Measurements from ENCODE around the gene UBXN2A. TPM values are rescaled to one million over a fixed set of nuclear protein-coding genes. Genes with fewer than 3 reads are reported as not detected.

Gene UBXN2A
- total RNA-seq, 1 experiment from 2014 or later = 12.0 TPM

DNA sequence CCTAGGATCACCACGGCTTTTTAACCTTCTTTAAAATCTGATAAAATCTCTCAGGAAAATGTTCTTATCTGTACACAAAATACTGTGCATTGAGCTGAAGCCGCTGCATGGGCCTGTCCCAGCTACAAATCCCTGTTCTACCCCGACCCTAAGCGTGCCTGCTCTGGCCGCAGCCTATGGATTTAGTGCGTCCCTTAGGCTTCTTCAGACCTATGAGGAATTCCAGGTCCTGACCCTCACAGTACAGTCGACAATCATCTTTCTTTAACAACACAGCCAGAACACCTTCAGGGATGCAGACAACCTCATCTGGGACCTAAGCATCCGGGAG lies 107.4 kb downstream of the UBXN2A start:
- DNase-seq = no peak
- Histone ChIP-seq H3K4me2 (ENCODE audit: low read depth, low read length, poor library complexity, severe bottlenecking) (peak overlapping the region; percentile 99), H3K36me3 (ENCODE audit: insufficient read depth, low read length) (no peaks in the 10 kb centered on the region), H3K79me2 (ENCODE audit: low read length) (peaks cover 42% of the 10 kb centered on the region), H3K27me3 (ENCODE audit: low read length) (no peaks in the 10 kb centered on the region), H3K9ac (ENCODE audit: low read length) (peak overlapping the region; percentile 43), H3K9me2 (replicated peaks; ENCODE audit: insufficient read depth, low read length) (no peaks in the 10 kb centered on the region), H2AFZ (ENCODE audit: low read length) (peak overlapping the region; percentile 66), H3K4me3 (ENCODE audit: low read length) (peak overlapping the region; percentile 44; the same call in 1 of the 2 replicates), H3K9me3 (ENCODE audit: low read length) (no peaks in the 10 kb centered on the region), H3K4me1 (ENCODE audit: low read length) (peaks cover 32% of the 10 kb centered on the region), H4K20me1 (ENCODE audit: insufficient read depth, low read depth, low read length) (no peaks in the 10 kb centered on the region), H3K27ac (ENCODE audit: low read length) (no peak overlapping the region)

DNA sequence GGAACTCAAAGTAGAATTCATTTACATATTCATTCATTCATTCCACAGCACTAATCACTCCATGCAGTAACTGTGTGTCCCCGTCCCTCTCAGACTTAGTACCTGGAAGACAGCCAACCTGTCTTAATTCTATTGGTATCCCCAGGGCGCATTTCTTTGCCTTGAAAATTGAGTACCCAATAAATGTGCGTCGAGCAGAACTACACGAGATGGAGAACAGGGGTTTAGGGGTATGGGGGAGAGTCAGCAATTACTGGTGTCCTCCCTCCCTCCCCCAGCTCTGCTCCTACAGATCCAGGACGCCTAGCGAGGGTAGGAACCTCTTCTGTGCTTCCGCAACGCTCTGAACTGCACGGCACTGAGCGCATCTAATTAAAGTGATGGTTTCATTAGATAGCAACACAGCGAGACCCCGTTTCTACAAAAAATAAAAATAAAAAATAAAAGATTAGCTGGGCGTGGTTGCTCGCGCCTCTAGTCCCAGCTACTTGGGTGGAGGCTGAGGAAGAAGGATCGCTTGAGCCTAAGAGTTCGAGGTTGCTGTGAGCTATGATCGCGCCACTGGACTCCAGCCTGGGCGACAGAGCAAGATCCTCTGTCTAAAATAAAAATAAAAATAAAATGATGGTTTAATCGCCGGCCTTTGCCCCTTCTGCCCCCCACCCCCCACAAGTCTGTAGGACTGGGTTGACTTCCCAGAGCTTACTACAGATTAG lies 108.7 kb downstream of the UBXN2A start:
- H3K27ac ChIP-seq (ENCODE audit: low read length) = no peak overlapping the region
- H3K4me2 ChIP-seq (ENCODE audit: low read depth, low read length, poor library complexity, severe bottlenecking) = peak overlapping the region; percentile 99
- H3K9ac ChIP-seq (ENCODE audit: low read length) = peak overlapping the region; percentile 59
- DNase-seq = peak; percentile 80
- no peaks in the 10 kb centered on the region for H3K27me3 ChIP-seq (ENCODE audit: low read length)
- H3K36me3 ChIP-seq (ENCODE audit: insufficient read depth, low read length) = no peaks in the 10 kb centered on the region
- H3K9me2 ChIP-seq (replicated peaks; ENCODE audit: insufficient read depth, low read length) = no peaks in the 10 kb centered on the region
- H3K4me3 ChIP-seq (ENCODE audit: low read length) = peak overlapping the region; percentile 61
- H4K20me1 ChIP-seq (ENCODE audit: insufficient read depth, low read depth, low read length) = no peaks in the 10 kb centered on the region
- H3K9me3 ChIP-seq (ENCODE audit: low read length) = no peaks in the 10 kb centered on the region
- H3K79me2 ChIP-seq (ENCODE audit: low read length) = peaks cover 31% of the 10 kb centered on the region
- peaks cover 32% of the 10 kb centered on the region for H3K4me1 ChIP-seq (ENCODE audit: low read length)
- H2AFZ ChIP-seq (ENCODE audit: low read length) = peak overlapping the region; percentile 25

DNA sequence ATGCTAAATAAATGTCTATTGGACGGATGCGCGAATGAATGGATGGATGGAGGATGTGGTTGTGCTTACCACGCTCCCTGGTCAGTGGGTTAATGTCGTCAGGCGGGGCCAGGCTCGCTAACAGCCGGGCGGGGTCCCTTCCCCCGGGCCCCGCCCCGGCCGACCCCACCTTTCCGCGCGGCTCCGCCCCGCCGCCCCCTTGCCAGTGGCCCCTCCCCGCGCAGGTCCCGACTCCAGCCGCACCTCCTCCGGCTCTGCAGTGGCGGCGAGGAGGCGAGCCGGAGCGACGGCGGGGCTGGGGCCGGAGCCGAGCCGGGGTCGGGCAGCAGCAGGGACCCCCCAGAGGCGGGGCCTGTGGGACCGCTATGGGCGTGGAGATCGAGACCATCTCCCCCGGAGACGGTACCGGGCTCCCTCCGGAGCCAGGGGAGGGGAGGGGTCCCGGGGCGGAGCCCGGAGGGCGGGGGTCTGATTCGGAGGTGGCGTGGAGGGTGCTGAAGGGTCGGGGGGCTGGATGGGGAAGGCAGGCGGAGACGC lies 109.3 kb downstream of the UBXN2A start, which contains the start of gene FKBP1B:
FKBP1B (plus strand) TSS at position 257 of the 537 bp plus-strand sequence; CDS start at position 366, 109 bp downstream.
- H2AFZ ChIP-seq (ENCODE audit: low read length) = peak within 1 kb of the TSS; percentile 25
- DNase-seq = peak; percentile 85
- no peaks in the 10 kb centered on the region for H3K36me3 ChIP-seq (ENCODE audit: insufficient read depth, low read length)
- H3K79me2 ChIP-seq (ENCODE audit: low read length) = peaks cover 25% of the 10 kb centered on the region
- H3K9me2 ChIP-seq (replicated peaks; ENCODE audit: insufficient read depth, low read length) = no peaks in the 10 kb centered on the region
- H3K4me3 ChIP-seq (ENCODE audit: low read length) = peak within 1 kb of the TSS; percentile 61
- H3K27me3 ChIP-seq (ENCODE audit: low read length) = no peaks in the 10 kb centered on the region
- no peaks in the 10 kb centered on the region for H3K9me3 ChIP-seq (ENCODE audit: low read length)
- H3K9ac ChIP-seq (ENCODE audit: low read length) = peak within 1 kb of the TSS; percentile 59
- no peaks in the 10 kb centered on the region for H4K20me1 ChIP-seq (ENCODE audit: insufficient read depth, low read depth, low read length)
- peak within 1 kb of the TSS; percentile 99 for H3K4me2 ChIP-seq (ENCODE audit: low read depth, low read length, poor library complexity, severe bottlenecking)
- no peak within 1 kb of the TSS for H3K27ac ChIP-seq (ENCODE audit: low read length)
- peaks cover 32% of the 10 kb centered on the region for H3K4me1 ChIP-seq (ENCODE audit: low read length)

DNA sequence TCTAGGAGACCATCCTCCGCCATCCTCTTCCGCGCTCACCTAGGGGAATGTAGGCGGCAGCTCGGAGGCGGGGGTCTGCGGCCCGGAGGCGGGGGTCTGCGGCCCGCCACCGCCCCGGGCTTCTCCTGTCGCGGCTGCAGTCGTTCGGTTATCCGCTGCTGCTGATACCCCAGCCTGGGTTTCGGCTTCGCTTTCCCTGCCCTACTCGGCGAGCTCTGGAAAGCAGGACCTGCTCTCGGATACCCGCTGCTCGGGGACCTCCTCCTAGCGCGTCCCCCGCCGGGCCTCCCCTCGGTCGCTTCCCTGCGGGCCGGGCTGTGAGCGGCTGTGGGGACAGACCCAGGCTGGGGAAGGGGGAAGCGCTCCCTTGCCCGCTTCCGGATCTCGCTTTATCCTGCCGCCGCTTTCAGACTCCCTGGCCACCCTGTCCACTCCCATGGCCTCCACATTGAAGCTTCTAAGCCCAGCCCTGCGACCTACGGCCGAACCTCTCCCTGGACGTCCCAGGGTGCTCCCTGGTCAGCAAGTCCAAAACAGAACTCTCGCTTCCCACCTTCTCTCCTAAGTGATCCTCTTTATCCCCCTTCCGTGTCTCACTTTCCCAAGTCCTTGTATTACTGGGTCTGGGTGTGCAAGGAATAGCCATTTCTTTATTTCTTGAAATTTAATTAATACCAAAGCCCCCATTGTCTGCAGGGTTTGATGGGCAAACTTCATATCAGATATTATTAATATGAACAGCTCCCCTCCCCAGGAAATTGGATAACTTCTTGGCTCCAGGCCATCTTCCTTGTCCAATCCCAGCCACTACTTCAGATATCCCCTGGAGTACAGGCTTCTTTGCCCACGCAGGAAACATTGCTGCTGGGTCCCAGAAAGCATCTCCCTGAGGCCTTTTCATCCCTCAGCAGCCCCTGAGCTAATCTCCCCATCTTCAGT lies 110.0 kb downstream of the UBXN2A start:
- Histone ChIP-seq H3K9me2 (replicated peaks; ENCODE audit: insufficient read depth, low read length) (no peaks in the 10 kb centered on the region), H3K9ac (ENCODE audit: low read length) (no peak overlapping the region), H3K9me3 (ENCODE audit: low read length) (no peaks in the 10 kb centered on the region), H3K27ac (ENCODE audit: low read length) (no peak overlapping the region), H3K36me3 (ENCODE audit: insufficient read depth, low read length) (no peaks in the 10 kb centered on the region), H3K79me2 (ENCODE audit: low read length) (peaks cover 18% of the 10 kb centered on the region), H3K4me1 (ENCODE audit: low read length) (peaks cover 32% of the 10 kb centered on the region), H3K27me3 (ENCODE audit: low read length) (no peaks in the 10 kb centered on the region), H3K4me2 (ENCODE audit: low read depth, low read length, poor library complexity, severe bottlenecking) (peak overlapping the region; percentile 99), H3K4me3 (ENCODE audit: low read length) (peak overlapping the region; percentile 61; the same call in 1 of the 2 replicates), H4K20me1 (ENCODE audit: insufficient read depth, low read depth, low read length) (no peaks in the 10 kb centered on the region), H2AFZ (ENCODE audit: low read length) (peak overlapping the region; percentile 25; the same call in 1 of the 2 replicates)
- DNase-seq = no peak

DNA sequence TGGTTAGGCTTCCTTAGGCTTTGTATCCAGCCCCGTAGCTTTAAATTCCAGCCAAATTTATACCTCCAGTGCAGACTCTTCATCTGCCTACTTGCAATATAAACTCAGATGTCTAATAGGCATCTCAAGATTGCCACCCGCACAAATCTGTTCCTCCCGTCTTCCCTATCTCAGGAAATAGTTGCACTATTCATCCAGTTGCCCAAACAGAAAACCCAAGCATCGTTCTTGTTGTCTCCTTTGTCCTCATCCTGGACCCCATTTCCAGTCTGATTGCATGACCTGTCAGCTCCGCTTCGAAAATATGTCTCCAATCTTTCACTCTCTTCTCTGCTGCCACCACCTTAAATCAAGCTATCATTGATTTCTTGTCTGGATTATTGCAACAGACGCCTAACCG lies 111.6 kb downstream of the UBXN2A start:
- Histone ChIP-seq H4K20me1 (ENCODE audit: insufficient read depth, low read depth, low read length) (no peaks in the 10 kb centered on the region), H3K9me3 (ENCODE audit: low read length) (no peaks in the 10 kb centered on the region), H3K36me3 (ENCODE audit: insufficient read depth, low read length) (no peaks in the 10 kb centered on the region), H3K4me2 (ENCODE audit: low read depth, low read length, poor library complexity, severe bottlenecking) (no peak overlapping the region), H3K4me3 (ENCODE audit: low read length) (no peak overlapping the region), H3K9me2 (replicated peaks; ENCODE audit: insufficient read depth, low read length) (no peaks in the 10 kb centered on the region), H3K79me2 (ENCODE audit: low read length) (peaks cover 4% of the 10 kb centered on the region), H2AFZ (ENCODE audit: low read length) (no peak overlapping the region), H3K4me1 (ENCODE audit: low read length) (peaks cover 25% of the 10 kb centered on the region), H3K27me3 (ENCODE audit: low read length) (no peaks in the 10 kb centered on the region), H3K9ac (ENCODE audit: low read length) (no peak overlapping the region), H3K27ac (ENCODE audit: low read length) (no peak overlapping the region)
- DNase-seq = no peak

DNA sequence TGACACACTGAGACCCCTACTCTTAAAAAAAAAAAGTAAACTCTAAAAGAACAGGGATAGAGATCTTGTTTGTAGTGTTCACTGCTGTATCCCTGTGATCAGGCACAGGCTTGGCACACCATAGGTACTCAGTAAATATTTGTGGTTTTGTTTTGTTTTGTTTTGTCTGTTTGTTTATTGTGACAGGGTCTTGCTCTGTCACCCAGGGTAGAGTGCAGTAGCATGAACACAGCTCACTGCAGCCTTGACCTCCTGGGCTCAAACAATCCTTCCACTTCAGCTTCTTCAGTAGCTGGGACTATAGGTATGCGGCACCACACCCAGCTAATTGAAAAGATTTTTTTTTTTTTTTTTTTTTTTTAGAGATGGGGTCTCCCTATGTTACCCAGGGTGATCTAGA lies 112.7 kb downstream of the UBXN2A start:
- Histone ChIP-seq H2AFZ (ENCODE audit: low read length) (no peak overlapping the region), H3K36me3 (ENCODE audit: insufficient read depth, low read length) (no peaks in the 10 kb centered on the region), H4K20me1 (ENCODE audit: insufficient read depth, low read depth, low read length) (no peaks in the 10 kb centered on the region), H3K27me3 (ENCODE audit: low read length) (no peaks in the 10 kb centered on the region), H3K9ac (ENCODE audit: low read length) (no peak overlapping the region), H3K9me2 (replicated peaks; ENCODE audit: insufficient read depth, low read length) (no peaks in the 10 kb centered on the region), H3K4me3 (ENCODE audit: low read length) (no peak overlapping the region), H3K9me3 (ENCODE audit: low read length) (no peaks in the 10 kb centered on the region), H3K4me1 (ENCODE audit: low read length) (peaks cover 19% of the 10 kb centered on the region), H3K27ac (ENCODE audit: low read length) (no peak overlapping the region), H3K4me2 (ENCODE audit: low read depth, low read length, poor library complexity, severe bottlenecking) (no peak overlapping the region), H3K79me2 (ENCODE audit: low read length) (no peaks in the 10 kb centered on the region)
- DNase-seq = no peak
